HG03025 (cell line): ENCODE measurements around the gene ASAP2.

Experiments
- ATAC-seq: cut with Tn5 transposase; IDR thresholded peaks from one replicate; pipeline ENCODE4 v1.9.1; 2021; ENCODE audit warnings: mild to moderate bottlenecking, moderate library complexity; ENCODE audit not compliant: unreplicated experiment, low FRiP score

The ASAP2 gene

GRCh38 chr2:9445089-9445488 lies 238.5 kb downstream of the ASAP2 start:
- ATAC-seq, result no peak

GRCh38 chr2:9451231-9451630 lies 244.6 kb downstream of the ASAP2 start:
- ATAC-seq, result no peak
